Activated CD8-positive, alpha-beta memory T cell treated with anti-CD3 and anti-CD28 coated beads for 36 hours (primary cell): ENCODE measurements around the gene HES4. TPM values are rescaled to one million over a fixed set of nuclear protein-coding genes. Genes with fewer than 3 reads are reported as not detected.

Experiments
- CTCF ChIA-PET: fragments of 350-600 bp; sonication (Branson Sonifier 250); formaldehyde crosslinking; loops from one replicate; lab custom pipeline; 2021; ENCODE audit warnings: antibody characterized with exemption; lab: Charles Lee
- POLR2A ChIA-PET: fragments of 350-600 bp; sonication (Branson Sonifier 250); formaldehyde crosslinking; loops from one replicate; lab custom pipeline; 2021; ENCODE audit warnings: antibody characterized with exemption; lab: Charles Lee
- total RNA-seq, 2 experiments: library from RNA; stranded (reverse); gene quantifications; one replicate each; pipeline ENCODE4 v1.2.3, GENCODE V29; 2021

The HES4 gene
- total RNA-seq, 2 experiments from 2014 or later = 0.27 to 0.51 TPM

DNA sequence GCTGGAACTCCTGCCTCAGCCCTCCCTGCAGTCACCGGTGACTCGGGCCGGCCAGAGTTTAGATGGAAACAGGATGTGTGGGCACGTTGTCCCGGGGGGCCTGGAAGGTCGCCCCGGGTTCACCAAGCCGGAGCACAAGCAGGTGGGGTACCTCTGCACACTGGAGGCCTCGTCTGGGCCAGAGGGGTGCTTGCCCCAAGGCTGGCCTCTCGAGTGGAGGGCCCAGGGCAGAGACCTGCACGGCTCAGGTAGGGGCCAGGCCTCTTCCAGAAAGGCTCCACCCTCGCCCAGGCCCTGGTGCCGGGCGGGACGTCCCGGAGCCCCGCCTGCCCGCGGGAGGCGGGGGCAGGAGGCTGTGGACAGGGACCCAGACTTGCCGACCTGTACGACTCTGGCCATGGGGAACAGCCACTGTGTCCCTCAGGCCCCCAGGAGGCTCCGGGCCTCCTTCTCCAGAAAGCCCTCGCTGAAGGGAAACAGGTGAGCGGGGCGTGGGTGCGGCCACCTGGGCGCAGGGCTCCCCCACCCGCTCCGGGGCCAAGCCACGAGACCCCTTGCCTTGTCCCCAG, 33.7 kb downstream of the HES4 start, which contains the start of gene PLEKHN1:
Gene PLEKHN1 (plus strand): TSS at position 348 of the 569 bp plus-strand sequence. CDS start 50 bp downstream, at position 398.
- POLR2A ChIA-PET = interaction anchor here (1.1 kb wide), 1 partner anchor 17 kb away, joined by 4 read pairs; no protein-coding TSS in a partner anchor

DNA sequence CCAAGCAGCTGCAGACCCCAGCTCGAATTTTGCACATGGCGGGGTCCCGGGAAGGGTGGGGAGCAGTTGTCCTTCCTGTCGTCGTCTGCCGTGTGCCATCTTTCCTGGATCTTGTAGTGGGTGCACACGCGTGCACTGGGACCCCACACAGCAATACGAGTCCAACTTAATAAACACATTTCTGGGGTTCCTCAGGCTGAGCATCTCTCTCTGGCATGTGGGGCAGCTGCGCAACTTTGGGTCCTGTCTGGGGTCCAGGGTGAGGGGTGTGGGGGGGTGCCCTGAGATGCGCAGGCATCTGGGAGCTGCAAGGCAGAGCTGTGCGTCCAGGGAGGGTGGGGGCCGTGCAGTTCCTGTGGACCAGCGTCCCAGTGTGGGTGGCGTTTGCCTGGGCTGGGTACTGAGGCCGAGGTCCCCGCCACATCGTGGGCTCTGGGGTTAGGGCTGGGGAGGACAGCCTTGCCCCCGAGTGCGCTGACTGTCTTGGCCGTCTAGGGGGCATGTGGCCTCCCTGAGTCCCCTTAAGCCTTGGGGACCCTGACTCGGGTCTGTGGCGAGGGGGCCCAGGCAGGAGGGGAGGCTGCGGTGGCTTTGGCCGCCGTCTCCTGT, 34.3 kb downstream of the HES4 start:
- CTCF ChIA-PET = interaction anchor here (0.9 kb wide), 1 partner anchor 49 kb away, joined by 3 read pairs; no protein-coding TSS in a partner anchor
- POLR2A ChIA-PET = interaction anchor here (0.8 kb wide), 1 partner anchor 10 kb away, joined by 3 read pairs; no protein-coding TSS in a partner anchor

More for the DNA sequence above, 33.7 kb downstream of the HES4 start, which contains the start of gene PLEKHN1:
- CTCF ChIA-PET = interaction anchor here (0.8 to 1.3 kb wide), 7 partner anchors 8 to 60 kb away, joined by 3 to 5 read pairs (median 3); no protein-coding TSS in a partner anchor

DNA sequence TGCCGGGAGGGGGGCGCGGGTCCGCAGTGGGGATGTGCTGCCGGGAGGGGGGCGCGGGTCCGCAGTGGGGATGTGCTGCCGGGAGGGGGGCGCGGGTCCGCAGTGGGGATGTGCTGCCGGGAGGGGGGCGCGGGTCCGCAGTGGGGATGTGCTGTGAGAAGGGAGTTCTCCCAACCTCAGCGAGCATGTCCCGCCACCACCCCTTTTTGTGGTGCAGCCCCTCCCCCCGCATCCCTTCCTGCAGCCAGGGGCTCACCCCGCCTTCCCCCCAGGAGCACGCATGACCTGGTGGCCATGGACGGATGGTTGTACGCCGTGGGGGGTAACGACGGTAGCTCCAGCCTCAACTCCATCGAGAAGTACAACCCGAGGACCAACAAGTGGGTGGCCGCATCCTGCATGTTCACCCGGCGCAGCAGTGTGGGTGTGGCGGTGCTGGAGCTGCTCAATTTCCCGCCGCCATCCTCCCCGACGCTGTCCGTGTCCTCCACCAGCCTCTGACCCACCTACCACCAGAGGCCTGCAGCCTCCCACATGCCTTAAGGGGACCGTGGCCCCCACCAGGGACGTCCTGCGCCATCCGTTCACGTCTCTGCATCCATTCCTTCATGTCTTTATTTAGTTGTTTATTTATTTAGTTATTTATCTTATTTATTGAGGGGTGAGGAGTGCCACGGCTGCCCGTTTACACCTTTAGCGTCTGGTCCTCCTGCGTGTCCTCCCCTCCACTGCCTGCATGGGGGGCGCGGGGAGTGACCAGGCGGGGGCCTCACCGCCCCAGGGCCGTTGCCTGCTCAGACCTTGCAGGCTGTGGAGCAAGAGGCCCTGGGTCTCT, 35.0 kb downstream of the HES4 start:
- CTCF ChIA-PET = interaction anchor here (0.9 kb wide), 1 partner anchor 50 kb away, joined by 3 read pairs; no protein-coding TSS in a partner anchor
- POLR2A ChIA-PET = interaction anchor here (0.8 kb wide), 1 partner anchor 10 kb away, joined by 3 read pairs; no protein-coding TSS in a partner anchor

DNA sequence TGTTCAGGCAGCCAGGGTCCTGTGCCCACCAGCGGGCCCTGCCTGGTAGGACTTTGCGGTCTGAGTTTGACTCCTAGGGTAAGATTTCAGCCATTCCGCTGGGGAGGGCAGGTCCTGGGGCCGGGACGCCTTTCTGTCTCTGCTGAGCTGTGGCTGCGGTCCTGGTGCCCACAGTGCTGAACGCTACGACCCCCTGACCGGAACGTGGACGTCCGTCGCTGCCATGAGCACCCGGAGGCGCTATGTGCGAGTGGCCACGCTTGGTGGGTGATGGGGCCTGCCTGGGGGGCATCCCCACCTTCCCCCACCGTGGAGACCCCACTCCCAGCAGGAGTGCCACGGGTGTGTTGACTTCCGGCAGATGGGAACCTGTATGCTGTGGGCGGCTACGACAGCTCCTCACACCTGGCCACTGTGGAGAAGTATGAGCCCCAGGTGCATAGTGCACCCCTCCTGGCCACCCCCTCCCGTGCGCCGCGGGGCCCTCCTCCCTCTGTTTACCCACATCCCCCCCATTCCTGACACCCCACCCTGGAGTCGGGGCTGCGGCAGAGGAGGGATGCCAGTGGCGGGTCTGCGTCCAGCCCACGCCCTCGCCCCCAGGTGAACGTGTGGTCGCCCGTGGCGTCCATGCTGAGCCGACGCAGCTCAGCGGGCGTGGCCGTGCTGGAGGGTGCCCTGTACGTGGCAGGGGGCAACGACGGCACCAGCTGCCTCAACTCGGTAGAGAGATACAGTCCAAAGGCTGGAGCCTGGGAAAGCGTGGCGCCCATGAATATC, 36.0 kb downstream of the HES4 start:
- CTCF ChIA-PET = interaction anchor here (1.0 kb wide), 1 partner anchor 21 kb away, joined by 3 read pairs; no protein-coding TSS in a partner anchor
- POLR2A ChIA-PET = no interaction called here

DNA sequence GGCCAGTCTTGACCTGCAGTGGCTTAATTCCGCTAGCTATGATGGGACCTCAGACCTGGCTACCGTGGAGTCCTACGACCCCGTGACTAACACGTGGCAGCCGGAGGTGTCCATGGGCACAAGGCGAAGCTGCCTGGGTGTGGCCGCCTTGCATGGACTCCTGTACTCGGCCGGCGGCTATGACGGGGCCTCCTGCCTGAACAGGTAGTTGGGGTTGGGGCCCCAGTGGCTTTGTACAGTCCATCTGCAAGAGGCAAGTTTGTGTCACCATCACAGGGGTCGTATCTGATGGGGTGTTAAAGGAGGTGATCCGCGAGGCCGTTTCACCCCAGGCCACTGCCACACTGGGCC, 36.6 kb downstream of the HES4 start:
- ChIA-PET CTCF (interaction anchor here (1.0 kb wide), 1 partner anchor 21 kb away, joined by 3 read pairs; no protein-coding TSS in a partner anchor), POLR2A (no interaction called here)

DNA sequence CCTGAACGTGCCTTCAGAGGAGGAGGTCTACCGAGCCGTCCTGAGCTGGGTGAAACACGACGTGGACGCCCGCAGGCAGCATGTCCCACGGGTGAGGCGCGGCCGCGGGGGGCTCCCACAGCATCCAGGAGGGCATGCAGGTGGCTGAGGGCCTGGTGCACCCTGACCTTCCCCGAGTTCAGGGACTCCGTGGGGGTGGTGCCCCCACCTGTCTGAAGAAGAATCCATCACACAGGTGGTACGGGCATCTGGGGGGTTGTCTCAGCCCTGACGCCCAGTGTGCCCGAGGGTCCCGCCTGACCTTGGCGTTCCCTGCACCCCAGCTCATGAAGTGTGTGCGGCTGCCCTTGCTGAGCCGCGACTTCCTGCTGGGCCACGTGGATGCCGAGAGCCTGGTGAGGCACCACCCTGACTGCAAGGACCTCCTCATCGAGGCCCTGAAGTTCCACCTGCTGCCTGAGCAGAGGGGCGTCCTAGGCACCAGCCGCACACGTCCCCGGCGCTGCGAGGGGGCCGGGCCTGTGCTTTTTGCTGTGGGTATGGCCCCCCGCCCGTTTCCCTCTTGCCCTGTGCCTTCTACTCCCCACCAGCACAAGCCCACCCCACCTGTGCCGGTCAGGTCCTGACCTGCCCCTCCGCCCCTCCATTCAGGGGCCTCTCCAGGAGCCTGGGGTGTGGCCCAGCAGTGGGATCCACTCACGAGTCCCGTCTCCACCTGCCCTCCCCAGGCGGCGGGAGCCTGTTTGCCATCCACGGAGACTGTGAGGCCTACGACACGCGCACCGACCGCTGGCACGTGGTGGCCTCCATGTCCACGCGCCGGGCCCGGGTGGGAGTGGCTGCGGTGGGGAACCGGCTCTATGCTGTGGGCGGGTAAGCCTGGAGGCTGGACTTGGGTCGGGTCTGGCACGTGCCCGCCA, 37.3 kb downstream of the HES4 start:
- ChIA-PET POLR2A (no interaction called here), CTCF (interaction anchor here (1.0 kb wide), 1 partner anchor 22 kb away, joined by 3 read pairs; no protein-coding TSS in a partner anchor)

DNA sequence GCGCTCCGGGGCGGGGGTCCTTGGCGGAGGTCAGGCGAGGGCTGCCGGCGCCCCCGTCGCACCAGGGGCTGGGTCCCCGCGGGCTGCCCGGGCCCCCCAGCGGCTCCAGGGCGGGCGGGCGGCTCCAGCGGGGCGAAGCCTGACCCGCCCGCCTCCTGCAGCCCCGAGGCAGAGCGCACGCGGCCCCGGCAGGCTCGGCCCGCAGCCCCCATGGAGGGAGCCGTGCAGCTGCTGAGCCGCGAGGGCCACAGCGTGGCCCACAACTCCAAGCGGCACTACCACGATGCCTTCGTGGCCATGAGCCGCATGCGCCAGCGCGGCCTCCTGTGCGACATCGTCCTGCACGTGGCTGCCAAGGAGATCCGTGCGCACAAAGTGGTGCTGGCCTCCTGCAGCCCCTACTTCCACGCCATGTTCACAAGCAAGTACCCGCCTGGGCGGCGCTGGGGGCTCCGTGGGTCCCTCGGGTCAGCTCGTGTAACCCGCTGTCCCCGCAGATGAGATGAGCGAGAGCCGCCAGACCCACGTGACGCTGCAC, 38.7 kb downstream of the HES4 start:
- ChIA-PET POLR2A (no interaction called here), CTCF (no interaction called here)

DNA sequence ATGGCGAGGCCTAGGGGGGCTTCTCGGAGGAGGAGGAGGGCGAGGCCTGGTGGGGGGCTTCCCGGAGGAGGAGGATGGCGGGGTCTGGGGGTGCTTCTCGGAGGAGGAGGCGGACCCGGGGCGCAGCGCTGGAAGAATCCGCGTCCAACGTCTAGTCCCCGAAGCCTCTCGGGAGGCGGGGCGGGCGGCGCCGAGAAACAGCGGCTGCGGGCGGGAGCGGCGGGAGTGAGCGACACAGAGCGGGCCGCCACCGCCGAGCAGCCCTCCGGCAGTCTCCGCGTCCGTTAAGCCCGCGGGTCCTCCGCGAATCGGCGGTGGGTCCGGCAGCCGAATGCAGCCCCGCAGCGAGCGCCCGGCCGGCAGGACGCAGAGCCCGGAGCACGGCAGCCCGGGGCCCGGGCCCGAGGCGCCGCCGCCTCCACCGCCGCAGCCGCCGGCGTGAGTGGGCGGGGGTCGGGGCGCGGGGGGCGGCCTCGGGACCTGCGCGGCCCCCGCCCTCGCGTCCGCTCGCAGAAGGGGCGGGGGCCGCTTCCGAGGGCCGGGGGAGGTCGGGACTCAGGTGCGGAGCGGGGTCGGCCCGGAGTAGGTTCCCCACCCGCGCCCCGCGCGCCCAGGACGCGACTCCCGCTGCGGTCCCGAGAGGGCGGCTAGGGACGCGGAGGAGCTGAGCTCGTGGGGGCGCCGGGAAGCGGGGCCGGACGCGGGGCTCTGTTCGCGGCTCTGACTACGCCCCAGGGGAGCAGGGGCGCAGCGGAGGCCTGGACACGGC, 39.4 kb downstream of the HES4 start, which contains the start of gene KLHL17:
Gene KLHL17 (plus strand): TSS at position 222 of the 769 bp plus-strand sequence. CDS start 110 bp downstream, at position 332.
- ChIA-PET POLR2A (no interaction called here), CTCF (no interaction called here)

DNA sequence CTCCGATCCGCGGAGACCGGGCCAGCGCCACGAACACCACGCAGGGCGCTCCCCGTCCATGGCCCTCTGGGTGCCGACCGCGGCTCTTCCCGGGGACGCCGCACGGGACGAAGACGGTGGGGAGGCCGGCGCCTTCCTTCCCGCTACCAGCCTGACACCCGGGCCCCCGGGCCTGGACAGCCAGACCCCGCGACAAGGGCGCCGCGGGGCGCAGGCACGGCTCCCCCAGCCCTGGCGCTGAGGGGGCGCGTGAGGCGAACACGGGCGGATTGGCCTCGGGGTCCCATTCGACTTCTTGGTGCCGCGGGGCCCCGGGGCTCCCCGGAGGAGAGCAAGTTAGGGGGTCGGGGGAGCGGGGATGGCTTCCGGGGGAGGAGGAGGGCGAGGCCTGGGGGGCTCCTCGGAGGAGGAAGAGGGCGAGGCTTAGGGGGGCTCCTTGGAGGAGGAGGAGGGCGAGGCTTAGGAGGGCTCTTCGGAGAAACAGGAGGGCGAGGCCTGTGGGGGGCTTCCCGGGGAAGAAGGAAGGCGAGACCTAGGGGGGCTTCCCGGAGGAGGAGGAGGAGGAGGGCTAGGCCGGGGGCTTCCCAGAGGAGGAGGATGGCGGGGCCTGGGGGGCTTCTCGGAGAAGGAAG, 40.0 kb downstream of the HES4 start:
- CTCF ChIA-PET = interaction anchor here (1.1 to 1.2 kb wide), 2 partner anchors 17 to 20 kb away, joined by 4 to 7 read pairs; no protein-coding TSS in a partner anchor
- POLR2A ChIA-PET = interaction anchor here (0.6 kb wide), 1 partner anchor 248 kb away, joined by 3 read pairs; no protein-coding TSS in a partner anchor

DNA sequence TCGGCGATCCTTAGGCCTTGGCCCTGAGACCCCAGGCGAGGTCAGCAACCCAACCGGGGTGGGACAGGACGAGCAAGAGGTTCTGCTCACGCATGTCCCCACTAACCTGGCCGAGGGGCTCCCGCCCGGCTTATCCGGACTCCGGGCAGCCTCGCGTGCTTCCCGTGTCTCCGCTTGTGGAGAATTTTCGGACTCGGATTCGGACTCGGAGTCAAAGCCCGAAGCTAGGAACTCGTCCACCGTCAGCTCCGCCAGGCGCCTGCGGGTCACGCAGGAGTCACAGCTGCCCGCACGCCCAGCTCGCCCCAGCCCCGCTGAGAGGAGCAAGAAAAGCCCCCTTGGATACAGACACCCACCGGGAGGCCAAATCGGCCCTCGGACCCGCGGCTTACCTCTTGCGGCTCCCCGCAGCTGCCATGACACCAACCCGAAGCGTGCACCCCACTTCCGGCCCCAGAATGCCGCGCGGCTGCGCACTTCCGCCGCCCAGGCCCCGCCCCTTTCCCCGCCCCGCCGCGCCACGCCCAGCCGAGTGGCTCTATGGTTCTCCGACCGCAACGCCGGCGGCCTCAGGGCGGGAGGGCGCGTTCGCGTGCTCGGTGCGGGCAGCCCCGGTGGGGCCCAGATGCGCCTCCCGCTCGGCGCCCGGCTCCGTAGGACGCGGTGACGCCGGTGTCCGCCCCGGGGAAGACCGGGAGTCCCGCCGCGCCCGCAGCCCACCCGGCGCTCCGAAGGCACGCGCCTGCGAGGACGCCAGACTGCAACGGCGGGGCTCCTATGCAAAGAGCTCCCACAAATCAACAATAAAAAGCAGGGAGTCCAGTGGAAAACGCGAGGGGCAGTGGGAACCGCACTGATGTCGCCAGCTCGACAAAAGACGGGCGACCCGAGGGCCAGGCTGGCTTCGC, 40.8 kb downstream of the HES4 start, which contains the start of gene NOC2L:
Gene NOC2L (minus strand): TSS at position 434 of the 908 bp plus-strand sequence. CDS start 16 bp downstream, at position 418.
- ChIA-PET POLR2A (interaction anchor here (0.6 kb wide), 1 partner anchor 249 kb away, joined by 3 read pairs; no protein-coding TSS in a partner anchor), CTCF (interaction anchor here (0.8 to 1.2 kb wide), 4 partner anchors 8 to 60 kb away, joined by 3 to 7 read pairs (median 4); partner anchors contain the start of gene PLEKHN1)

DNA sequence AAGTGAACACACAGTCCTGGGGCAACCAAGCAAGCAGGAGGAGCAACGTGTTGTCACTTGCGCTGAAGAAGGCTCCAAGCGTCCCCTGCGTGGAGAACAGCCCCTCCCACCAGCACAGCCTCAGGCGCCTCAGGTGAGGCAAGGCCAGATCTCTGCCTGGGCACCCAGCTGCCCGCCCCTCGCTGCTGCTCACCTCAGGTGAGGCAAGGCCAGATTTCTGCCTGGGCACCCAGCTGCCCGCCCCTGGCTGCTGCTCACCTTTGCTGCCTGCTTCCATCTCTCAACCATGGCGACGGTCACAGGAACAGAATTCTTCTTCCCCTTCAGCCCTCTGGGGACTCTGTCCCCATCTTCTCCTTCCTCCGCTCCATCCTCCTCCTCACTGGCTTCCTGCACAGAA, 43.3 kb downstream of the HES4 start:
- POLR2A ChIA-PET = no interaction called here
- CTCF ChIA-PET = interaction anchor here (0.9 kb wide), 1 partner anchor 28 kb away, joined by 3 read pairs; no protein-coding TSS in a partner anchor

DNA sequence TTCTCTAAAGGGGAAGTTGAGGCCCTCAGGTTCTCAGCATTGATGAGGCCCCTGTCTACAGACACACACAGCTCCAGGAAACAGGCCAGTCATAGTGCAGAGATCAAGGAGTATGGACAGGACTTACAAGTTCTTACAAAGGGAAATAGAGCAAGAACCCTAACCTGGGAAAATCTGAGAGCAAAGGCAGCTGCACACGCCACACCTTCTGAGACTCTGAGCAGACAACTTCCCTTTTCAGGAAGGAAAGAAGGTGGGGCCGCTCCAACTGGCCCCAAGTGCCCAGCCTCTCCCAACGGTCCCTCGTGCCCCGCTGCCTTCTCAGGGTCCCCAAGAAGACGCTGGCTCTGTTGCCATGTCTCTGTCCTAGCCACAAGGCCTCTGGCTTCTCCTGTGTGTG, 44.4 kb downstream of the HES4 start:
- ChIA-PET POLR2A (interaction anchor here (0.6 to 1.1 kb wide), 3 partner anchors 10 to 17 kb away, joined by 3 read pairs; no protein-coding TSS in a partner anchor), CTCF (interaction anchor here (0.6 to 1.5 kb wide), 2 partner anchors 12 to 29 kb away, joined by 3 to 5 read pairs; no protein-coding TSS in a partner anchor)

DNA sequence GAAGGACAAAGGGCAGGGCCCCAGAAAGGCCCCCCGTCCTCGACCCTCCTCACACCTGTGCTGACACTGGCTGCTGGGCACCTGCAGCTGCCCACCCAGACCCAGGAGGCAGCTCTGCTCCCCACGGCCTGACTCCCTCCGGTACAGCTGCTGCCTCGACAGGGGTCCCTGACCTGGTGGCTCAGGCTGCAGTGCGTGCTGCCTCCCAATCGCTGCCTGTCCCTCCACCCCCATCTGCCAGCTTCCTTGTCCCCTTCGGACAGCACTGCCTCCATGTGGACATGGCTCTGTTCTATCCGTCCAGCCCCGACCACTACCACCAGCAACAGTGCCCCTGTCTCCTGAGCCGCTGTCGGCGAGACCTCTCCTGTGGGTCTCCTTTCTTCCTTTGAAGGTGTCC, 45.0 kb downstream of the HES4 start:
- CTCF ChIA-PET = interaction anchor here (1.5 kb wide), 1 partner anchor 29 kb away, joined by 5 read pairs; no protein-coding TSS in a partner anchor
- POLR2A ChIA-PET = interaction anchor here (1.0 to 1.1 kb wide), 2 partner anchors 10 to 14 kb away, joined by 3 read pairs; no protein-coding TSS in a partner anchor
